SK-N-SH (cell line): ENCODE measurements around the gene RBM17. TPM values are rescaled to one million over a fixed set of nuclear protein-coding genes. Genes with fewer than 3 reads are reported as not detected.
A peak's percentile ranks its signal among the peaks of the same experiment; 100 is the strongest.

Source experiments
- CTCF ChIA-PET: fragments of 300-600, 350-600 bp; formaldehyde crosslinking; extraction: SDS; loops from one replicate; lab custom pipeline; 2021; lab: Yijun Ruan, JAX
- POLR2A ChIA-PET: fragments of 350-600 bp; sonication (Branson Sonifier 250); formaldehyde crosslinking; extraction: SDS; loops from one replicate; lab custom pipeline; 2020; ENCODE audit warnings: antibody characterized with exemption, inconsistent platforms; lab: Yijun Ruan, JAX
- DNase-seq: peaks from one replicate; pipeline ENCODE4 v3.0.0; 2012
- H2AFZ ChIP-seq: fragments of 200-600 bp; sonication (generic); 2 replicates; pipeline ENCODE4 v1.8.1; 2016; ENCODE audit warnings: antibody characterized with exemption, mild to moderate bottlenecking, low read depth
- H3F3A ChIP-seq: fragments of 200-600 bp; sonication (generic); replicated peaks from 2 replicates; pipeline ENCODE3; 2016; ENCODE audit warnings: antibody characterized with exemption, mild to moderate bottlenecking; ENCODE audit not compliant: insufficient read depth
- H3K27ac ChIP-seq, 2 experiments: fragments of 200-500 bp in 1 of 2; fragments of 200-600 bp in 1 of 2; sonication (Bioruptor generic) in 1 of 2; sonication (generic), shearing (Covaris generic) in 1 of 2; 2 replicates each; pipeline versions ENCODE4 v1.5.1 to v1.6.1; 2014 to 2016; ENCODE audit warnings: low read depth in 2 of 2, inconsistent platforms in 1 of 2, low read length in 1 of 2, mild to moderate bottlenecking in 1 of 2, mixed read lengths in 1 of 2
- H3K27me3 ChIP-seq: fragments of 200-600 bp; sonication (generic), shearing (Covaris generic); 2 replicates; pipeline ENCODE4 v1.6.1; 2016; ENCODE audit warnings: mixed run types; ENCODE audit not compliant: insufficient read depth
- H3K36me3 ChIP-seq, 2 experiments: fragments of 200-500 bp in 1 of 2; fragments of 200-600 bp in 1 of 2; sonication (Bioruptor generic) in 1 of 2; sonication (generic) in 1 of 2; replicated peaks in 1 of 2; 2 replicates each; pipeline versions ENCODE3 to v1.5.1; 2014 to 2016; ENCODE audit warnings: low read length in 1 of 2, mild to moderate bottlenecking in 1 of 2; ENCODE audit not compliant: insufficient read depth in 2 of 2, control insufficient read depth in 1 of 2
- H3K4me1 ChIP-seq, 2 experiments: fragments of 200-500 bp in 1 of 2; fragments of 200-600 bp in 1 of 2; sonication (Bioruptor generic) in 1 of 2; sonication (generic), shearing (Covaris generic) in 1 of 2; 2 replicates each; pipeline versions ENCODE4 v1.5.1 to v1.6.1; 2014 to 2016; ENCODE audit warnings: low read depth in 1 of 2, low read length in 1 of 2, mixed run types in 1 of 2; ENCODE audit not compliant: insufficient read depth in 2 of 2, control insufficient read depth in 1 of 2
- H3K4me2 ChIP-seq: fragments of 200-600 bp; sonication (generic), shearing (Covaris generic); 2 replicates; pipeline ENCODE4 v1.6.1; 2017; ENCODE audit warnings: mixed run types
- H3K4me3 ChIP-seq, 2 experiments: fragments of 200-500 bp in 1 of 2; fragments of 200-600 bp in 1 of 2; sonication (Bioruptor generic) in 1 of 2; sonication (generic), shearing (Covaris generic) in 1 of 2; 2 replicates each; pipeline versions ENCODE4 v1.5.1 to v1.8.1; 2014 to 2016; ENCODE audit warnings: low read depth in 2 of 2, inconsistent platforms in 1 of 2, low read length in 1 of 2, mild to moderate bottlenecking in 1 of 2, mixed read lengths in 1 of 2, moderate library complexity in 1 of 2
- H3K79me2 ChIP-seq: fragments of 200-600 bp; sonication (generic); 2 replicates; pipeline ENCODE4 v1.8.1; 2017; ENCODE audit warnings: mild to moderate bottlenecking; ENCODE audit not compliant: insufficient read depth
- H3K9ac ChIP-seq: fragments of 200-600 bp; sonication (generic); 2 replicates; pipeline ENCODE4 v1.6.1; 2017; ENCODE audit warnings: mixed run types
- H3K9me2 ChIP-seq: fragments of 200-600 bp; sonication (generic); 2 replicates; pipeline ENCODE4 v1.6.1; 2017; ENCODE audit warnings: mixed run types
- H3K9me3 ChIP-seq: fragments of 200-600 bp; sonication (generic); 2 replicates; pipeline ENCODE4 v1.6.1; 2017; ENCODE audit warnings: mixed run types, mild to moderate bottlenecking, moderate library complexity
- H4K20me1 ChIP-seq: fragments of 200-600 bp; sonication (generic); 2 replicates; pipeline ENCODE4 v1.6.1; 2017; ENCODE audit warnings: mild to moderate bottlenecking, mixed run types; ENCODE audit not compliant: insufficient read depth
- ELF1 ChIP-seq: IDR thresholded peaks from 2 replicates; pipeline ENCODE4 v1.4.0; 2012
- FOSL2 ChIP-seq: IDR thresholded peaks from 2 replicates; pipeline ENCODE4 v1.4.0; 2012; ENCODE audit warnings: low read depth, mild to moderate bottlenecking, moderate library complexity, borderline replicate concordance
- GABPA ChIP-seq: IDR thresholded peaks from 2 replicates; pipeline ENCODE4 v1.4.0; 2012; ENCODE audit warnings: low read depth, mild to moderate bottlenecking
- GATA2 ChIP-seq: sonication (generic); formaldehyde crosslinking; IDR thresholded peaks from 2 replicates; pipeline ENCODE4 v1.5.0; 2020; ENCODE audit warnings: mild to moderate bottlenecking, missing genetic modification reagents
- MXI1 ChIP-seq: IDR thresholded peaks from 2 replicates; pipeline ENCODE4 v1.6.1; 2012; ENCODE audit warnings: mild to moderate bottlenecking, low read depth, low read length, improper control_type of control experiment
- NRF1 ChIP-seq: IDR thresholded peaks from 2 replicates; pipeline ENCODE4 v1.6.1; 2012; ENCODE audit warnings: low read depth, mild to moderate bottlenecking, low read length
- RCOR1 ChIP-seq: fragments of 150-350 bp; IDR thresholded peaks from 2 replicates; pipeline ENCODE4 v1.6.1; 2017; ENCODE audit warnings: antibody characterized with exemption, low read length
- RXRA ChIP-seq: IDR thresholded peaks from 2 replicates; pipeline ENCODE4 v1.4.0; 2012; ENCODE audit warnings: low read depth, mild to moderate bottlenecking, borderline replicate concordance
- TAF1 ChIP-seq: IDR thresholded peaks from 2 replicates; pipeline ENCODE4 v1.6.1; 2012; ENCODE audit warnings: low read depth, mild to moderate bottlenecking, low read length, moderate library complexity, borderline replicate concordance
- TCF12 ChIP-seq: IDR thresholded peaks from 2 replicates; pipeline ENCODE4 v1.4.0; 2012
- TEAD4 ChIP-seq: IDR thresholded peaks from 2 replicates; pipeline ENCODE4 v1.4.0; 2012; ENCODE audit warnings: mild to moderate bottlenecking, borderline replicate concordance; ENCODE audit not compliant: insufficient read depth
- WGBS: methylation state at CpG from one replicate; pipeline ENCODE4 v1.1.6; 2017; ENCODE audit warnings: low lambda C conversion rate; 5-methylcytosine and 5-hydroxymethylcytosine counted together
- polyA plus RNA-seq, 3 experiments: library from polyadenylated mRNA; depleted of rRNA; stranded (reverse); fragments of >200 nt; gene quantifications; 2 replicates each; pipeline ENCODE4 v1.2.3, GENCODE V29; 2012
- TF ChIP-seq, protein P1 (sequence below): fragments of 150-350 bp; IDR thresholded peaks from 2 replicates; pipeline ENCODE4 v1.6.1; 2017; ENCODE audit warnings: antibody characterized with exemption, low read length, low read depth, borderline replicate concordance
- TF ChIP-seq, protein P2 (sequence below): IDR thresholded peaks from 2 replicates; pipeline ENCODE4; 2012
- TF ChIP-seq, protein P3 (sequence below): IDR thresholded peaks from 2 replicates; pipeline ENCODE4 v1.6.1; 2012; ENCODE audit warnings: mild to moderate bottlenecking, low read depth, low read length, moderate library complexity
- TF ChIP-seq, protein P4 (sequence below): IDR thresholded peaks from 2 replicates; pipeline ENCODE4 v1.4.0; 2012; ENCODE audit warnings: low read depth
- TF ChIP-seq, protein P5 (sequence below): fragments of 200-600 bp; sonication (generic); IDR thresholded peaks from 2 replicates; pipeline ENCODE4 v1.6.1; 2017; ENCODE audit warnings: antibody characterized with exemption, mild to moderate bottlenecking, moderate library complexity

The RBM17 gene
- polyA plus RNA-seq, 1 of the 3 experiments (the other 2 are of a cell fraction), result 32.6 TPM

DNA sequence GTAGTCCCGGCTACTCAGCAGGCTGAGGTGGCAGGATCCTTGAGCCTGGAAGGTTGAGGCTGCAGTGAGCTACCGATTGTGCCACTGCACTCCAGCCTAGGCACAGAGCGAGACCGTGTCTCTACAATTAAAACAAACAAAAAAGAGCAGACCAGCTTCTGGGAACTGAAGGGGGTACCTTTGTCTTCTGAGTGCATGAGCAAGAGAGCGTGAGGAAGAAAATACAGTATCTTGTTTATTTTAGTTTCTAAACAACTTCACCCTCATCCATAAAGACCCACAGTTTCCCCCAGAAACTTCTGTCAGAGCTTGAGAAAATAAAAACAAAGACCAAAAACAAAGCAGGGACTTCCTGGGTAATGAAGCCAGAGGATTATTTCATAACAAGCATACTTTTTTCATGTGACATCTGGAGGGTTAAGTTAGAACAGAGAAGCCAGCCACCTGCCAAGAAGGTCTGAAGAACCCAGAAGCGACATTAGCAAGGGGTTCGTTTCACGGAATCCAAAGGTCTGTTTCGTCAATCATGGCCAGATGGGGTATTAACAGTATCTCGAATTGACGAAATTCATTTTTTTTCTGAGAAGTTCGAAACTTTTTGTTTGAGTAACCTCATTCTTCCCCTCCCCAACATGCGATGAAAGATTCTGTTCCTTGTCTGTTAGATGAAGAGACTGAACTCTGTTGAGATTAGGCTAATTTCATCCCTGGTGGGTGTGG is 16.5 kb upstream of the RBM17 start:
- H3K27me3 ChIP-seq, result peaks cover 61% of the 10 kb centered on the region
- H3F3A ChIP-seq, result no peaks in the 10 kb centered on the region
- no peak overlapping the region for H3K4me2 ChIP-seq
- H3K9ac ChIP-seq, result no peak overlapping the region
- ChIA-PET CTCF (interaction anchor here (1.3 to 3.5 kb wide), 2 partner anchors 14 to 373 kb away, joined by 3 to 23 read pairs; no protein-coding TSS in a partner anchor), POLR2A (no interaction called here)
- 30% methylated on average over 13 of the region's 13 CpGs for WGBS
- H3K36me3 ChIP-seq, result no peaks in the 10 kb centered on the region
- DNase-seq, result no peak
- no peak overlapping the region for H2AFZ ChIP-seq
- no peaks in the 10 kb centered on the region for H4K20me1 ChIP-seq
- no peaks in the 10 kb centered on the region for H3K79me2 ChIP-seq
- H3K4me1 ChIP-seq, result no peaks in the 10 kb centered on the region; a peak in 1 of 4 replicates
- H3K9me3 ChIP-seq, result no peaks in the 10 kb centered on the region
- TF ChIP-seq, protein P1, sequence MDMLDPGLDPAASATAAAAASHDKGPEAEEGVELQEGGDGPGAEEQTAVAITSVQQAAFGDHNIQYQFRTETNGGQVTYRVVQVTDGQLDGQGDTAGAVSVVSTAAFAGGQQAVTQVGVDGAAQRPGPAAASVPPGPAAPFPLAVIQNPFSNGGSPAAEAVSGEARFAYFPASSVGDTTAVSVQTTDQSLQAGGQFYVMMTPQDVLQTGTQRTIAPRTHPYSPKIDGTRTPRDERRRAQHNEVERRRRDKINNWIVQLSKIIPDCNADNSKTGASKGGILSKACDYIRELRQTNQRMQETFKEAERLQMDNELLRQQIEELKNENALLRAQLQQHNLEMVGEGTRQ, result no peak
- TF ChIP-seq TCF12 (no peak), NRF1 (no peak), GATA2 (CRISPR knock-in tag) (no peak), MXI1 (no peak)
- TF ChIP-seq, protein P2, sequence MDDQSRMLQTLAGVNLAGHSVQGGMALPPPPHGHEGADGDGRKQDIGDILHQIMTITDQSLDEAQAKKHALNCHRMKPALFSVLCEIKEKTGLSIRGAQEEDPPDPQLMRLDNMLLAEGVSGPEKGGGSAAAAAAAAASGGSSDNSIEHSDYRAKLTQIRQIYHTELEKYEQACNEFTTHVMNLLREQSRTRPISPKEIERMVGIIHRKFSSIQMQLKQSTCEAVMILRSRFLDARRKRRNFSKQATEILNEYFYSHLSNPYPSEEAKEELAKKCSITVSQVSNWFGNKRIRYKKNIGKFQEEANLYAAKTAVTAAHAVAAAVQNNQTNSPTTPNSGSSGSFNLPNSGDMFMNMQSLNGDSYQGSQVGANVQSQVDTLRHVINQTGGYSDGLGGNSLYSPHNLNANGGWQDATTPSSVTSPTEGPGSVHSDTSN, result no peak
- no peak overlapping the region for H3K27ac ChIP-seq
- H3K4me3 ChIP-seq, result no peak overlapping the region
- H3K9me2 ChIP-seq, result no peaks in the 10 kb centered on the region

DNA sequence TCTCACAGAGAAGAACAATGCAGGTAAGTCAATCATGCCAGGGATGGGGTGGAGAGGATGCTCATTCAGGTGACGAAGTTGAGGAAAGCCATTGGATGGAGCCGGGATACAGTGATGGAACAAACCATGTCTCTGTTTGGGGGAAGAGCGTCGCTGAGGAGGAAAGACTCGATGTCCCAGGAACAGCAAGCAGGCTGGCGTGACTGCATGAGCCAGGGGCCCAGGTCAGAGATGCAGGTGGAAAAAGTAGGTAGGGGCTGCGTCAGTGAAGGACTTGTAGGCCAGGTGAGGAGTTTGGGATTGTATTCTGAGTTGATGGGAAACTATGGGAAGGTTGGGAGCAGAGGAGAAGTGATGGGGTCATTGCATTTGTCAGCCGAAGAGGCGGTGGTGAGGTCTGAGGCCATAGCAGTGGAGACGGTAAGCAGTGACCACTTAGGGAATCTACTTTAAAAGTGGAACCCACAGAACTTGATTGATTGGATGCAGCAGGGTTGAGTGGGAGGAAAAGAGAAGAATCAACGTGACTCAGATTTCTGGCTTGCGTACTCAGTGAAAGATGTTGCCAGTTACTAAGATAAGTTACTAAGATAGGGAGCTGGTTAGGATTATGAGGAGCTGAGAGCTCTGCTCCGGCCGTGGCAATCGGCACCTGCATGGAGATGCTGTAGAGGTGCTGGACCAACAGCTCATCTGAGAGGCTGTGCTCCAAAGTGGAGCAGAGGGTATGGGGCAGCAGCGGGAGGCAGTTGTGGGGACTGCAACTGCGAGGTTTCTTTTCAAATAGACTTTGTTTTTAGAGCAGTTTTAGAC is 14.1 kb upstream of the RBM17 start:
- no peaks in the 10 kb centered on the region for H3F3A ChIP-seq
- no peaks in the 10 kb centered on the region for H3K36me3 ChIP-seq
- WGBS, result 41% methylated on average over 17 of the region's 17 CpGs
- no peak overlapping the region for H3K9ac ChIP-seq
- no peaks in the 10 kb centered on the region for H4K20me1 ChIP-seq
- peaks cover 56% of the 10 kb centered on the region for H3K27me3 ChIP-seq
- CTCF ChIA-PET, result interaction anchor here (1.5 to 2.0 kb wide), 2 partner anchors 11 to 61 kb away, joined by 4 to 10 read pairs; no protein-coding TSS in a partner anchor
- peak overlapping the region; percentile 81 for H3K4me2 ChIP-seq
- POLR2A ChIA-PET, result no interaction called here
- H2AFZ ChIP-seq, result no peak overlapping the region
- H3K79me2 ChIP-seq, result no peaks in the 10 kb centered on the region
- H3K4me1 ChIP-seq, result no peaks in the 10 kb centered on the region; a peak in 1 of 4 replicates
- DNase-seq, result peak; percentile 17
- peak overlapping the region in 1 of 2 experiments; percentile 50; a peak in 1 of 4 replicates for H3K4me3 ChIP-seq
- no peaks in the 10 kb centered on the region for H3K9me3 ChIP-seq
- H3K9me2 ChIP-seq, result no peaks in the 10 kb centered on the region
- no peak overlapping the region for H3K27ac ChIP-seq
- TF ChIP-seq TAF1 (no peak), ELF1 (no peak), FOSL2 (peak; percentile 3; the same call in 1 of the 2 replicates), RCOR1 (no peak), RXRA (no peak), GABPA (no peak), TEAD4 (no peak)
- TF ChIP-seq, protein P3, sequence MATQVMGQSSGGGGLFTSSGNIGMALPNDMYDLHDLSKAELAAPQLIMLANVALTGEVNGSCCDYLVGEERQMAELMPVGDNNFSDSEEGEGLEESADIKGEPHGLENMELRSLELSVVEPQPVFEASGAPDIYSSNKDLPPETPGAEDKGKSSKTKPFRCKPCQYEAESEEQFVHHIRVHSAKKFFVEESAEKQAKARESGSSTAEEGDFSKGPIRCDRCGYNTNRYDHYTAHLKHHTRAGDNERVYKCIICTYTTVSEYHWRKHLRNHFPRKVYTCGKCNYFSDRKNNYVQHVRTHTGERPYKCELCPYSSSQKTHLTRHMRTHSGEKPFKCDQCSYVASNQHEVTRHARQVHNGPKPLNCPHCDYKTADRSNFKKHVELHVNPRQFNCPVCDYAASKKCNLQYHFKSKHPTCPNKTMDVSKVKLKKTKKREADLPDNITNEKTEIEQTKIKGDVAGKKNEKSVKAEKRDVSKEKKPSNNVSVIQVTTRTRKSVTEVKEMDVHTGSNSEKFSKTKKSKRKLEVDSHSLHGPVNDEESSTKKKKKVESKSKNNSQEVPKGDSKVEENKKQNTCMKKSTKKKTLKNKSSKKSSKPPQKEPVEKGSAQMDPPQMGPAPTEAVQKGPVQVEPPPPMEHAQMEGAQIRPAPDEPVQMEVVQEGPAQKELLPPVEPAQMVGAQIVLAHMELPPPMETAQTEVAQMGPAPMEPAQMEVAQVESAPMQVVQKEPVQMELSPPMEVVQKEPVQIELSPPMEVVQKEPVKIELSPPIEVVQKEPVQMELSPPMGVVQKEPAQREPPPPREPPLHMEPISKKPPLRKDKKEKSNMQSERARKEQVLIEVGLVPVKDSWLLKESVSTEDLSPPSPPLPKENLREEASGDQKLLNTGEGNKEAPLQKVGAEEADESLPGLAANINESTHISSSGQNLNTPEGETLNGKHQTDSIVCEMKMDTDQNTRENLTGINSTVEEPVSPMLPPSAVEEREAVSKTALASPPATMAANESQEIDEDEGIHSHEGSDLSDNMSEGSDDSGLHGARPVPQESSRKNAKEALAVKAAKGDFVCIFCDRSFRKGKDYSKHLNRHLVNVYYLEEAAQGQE, result no peak
- TF ChIP-seq, protein P4, sequence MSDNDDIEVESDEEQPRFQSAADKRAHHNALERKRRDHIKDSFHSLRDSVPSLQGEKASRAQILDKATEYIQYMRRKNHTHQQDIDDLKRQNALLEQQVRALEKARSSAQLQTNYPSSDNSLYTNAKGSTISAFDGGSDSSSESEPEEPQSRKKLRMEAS, result no peak
- TF ChIP-seq, protein P5, sequence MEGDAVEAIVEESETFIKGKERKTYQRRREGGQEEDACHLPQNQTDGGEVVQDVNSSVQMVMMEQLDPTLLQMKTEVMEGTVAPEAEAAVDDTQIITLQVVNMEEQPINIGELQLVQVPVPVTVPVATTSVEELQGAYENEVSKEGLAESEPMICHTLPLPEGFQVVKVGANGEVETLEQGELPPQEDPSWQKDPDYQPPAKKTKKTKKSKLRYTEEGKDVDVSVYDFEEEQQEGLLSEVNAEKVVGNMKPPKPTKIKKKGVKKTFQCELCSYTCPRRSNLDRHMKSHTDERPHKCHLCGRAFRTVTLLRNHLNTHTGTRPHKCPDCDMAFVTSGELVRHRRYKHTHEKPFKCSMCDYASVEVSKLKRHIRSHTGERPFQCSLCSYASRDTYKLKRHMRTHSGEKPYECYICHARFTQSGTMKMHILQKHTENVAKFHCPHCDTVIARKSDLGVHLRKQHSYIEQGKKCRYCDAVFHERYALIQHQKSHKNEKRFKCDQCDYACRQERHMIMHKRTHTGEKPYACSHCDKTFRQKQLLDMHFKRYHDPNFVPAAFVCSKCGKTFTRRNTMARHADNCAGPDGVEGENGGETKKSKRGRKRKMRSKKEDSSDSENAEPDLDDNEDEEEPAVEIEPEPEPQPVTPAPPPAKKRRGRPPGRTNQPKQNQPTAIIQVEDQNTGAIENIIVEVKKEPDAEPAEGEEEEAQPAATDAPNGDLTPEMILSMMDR, result no peak
